ENCODE measurements around the gene PTX3. TPM values are rescaled to one million over a fixed set of nuclear protein-coding genes. Genes with fewer than 3 reads are reported as not detected.

The PTX3 gene
- polyA plus RNA-seq, 1 donor from 2014 or later: 0.57 TPM

DNA sequence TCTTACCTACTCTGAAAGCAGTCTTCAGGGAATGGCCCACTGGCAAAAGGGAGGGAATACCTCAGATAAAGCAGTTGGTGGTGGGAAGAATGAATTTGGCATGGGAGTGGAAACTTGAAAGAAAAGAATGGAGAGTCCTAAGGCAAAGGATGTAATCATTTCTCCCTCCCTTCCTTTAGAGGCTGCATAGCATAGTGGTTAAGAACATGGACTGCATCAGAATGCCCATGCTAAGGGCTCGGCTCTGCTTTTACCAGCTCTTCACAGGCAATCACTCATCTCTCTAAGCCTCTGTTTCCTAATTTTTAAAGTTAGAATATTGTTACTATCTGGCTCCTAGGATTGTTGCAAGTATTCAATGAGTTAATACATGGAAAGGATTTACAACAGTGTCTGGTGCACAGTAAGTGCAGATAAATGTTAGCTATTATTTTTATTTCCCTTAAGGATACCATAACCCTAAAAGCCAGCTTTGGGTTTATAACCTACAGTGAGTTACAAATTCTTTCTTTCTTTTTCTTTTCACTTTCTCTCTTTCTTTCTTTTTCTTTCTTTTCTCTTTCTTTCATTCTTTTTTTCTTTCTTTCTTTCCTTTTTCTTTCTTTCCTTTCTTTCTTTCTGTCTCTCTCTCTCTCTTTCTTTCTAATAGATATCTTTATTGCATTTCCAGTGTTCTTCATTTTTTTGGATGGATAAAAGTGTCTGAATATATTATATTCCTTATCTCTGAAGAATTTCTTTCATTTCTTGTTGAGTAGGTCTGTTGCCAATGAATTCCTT is 43.0 kb downstream of the PTX3 start:
- Histone ChIP-seq H3K4me3 (ENCODE audit: low read length) (no peak overlapping the region), H4K20me1 (ENCODE audit: insufficient read depth) (no peaks in the 10 kb centered on the region), H3K27ac (ENCODE audit: low read length) (no peak overlapping the region), H3K9me2 (ENCODE audit: insufficient read depth, low read length) (no peaks in the 10 kb centered on the region), H3K9me3 (ENCODE audit: low read length) (no peaks in the 10 kb centered on the region), H3K27me3 (ENCODE audit: insufficient read depth, low read depth, low read length) (no peaks in the 10 kb centered on the region), H3K4me2 (ENCODE audit: low read length) (no peak overlapping the region), H3K36me3 (ENCODE audit: insufficient read depth, low read length) (no peaks in the 10 kb centered on the region), H3K79me2 (replicated peaks; ENCODE audit: insufficient read depth, low read length) (no peaks in the 10 kb centered on the region), H3K9ac (ENCODE audit: low read length) (no peak overlapping the region), H3F3A (ENCODE audit: insufficient read depth, low read length, poor library complexity, severe bottlenecking) (no peaks in the 10 kb centered on the region), H2AFZ (ENCODE audit: low read depth, low read length) (no peak overlapping the region)
- TF ChIP-seq, protein P1, sequence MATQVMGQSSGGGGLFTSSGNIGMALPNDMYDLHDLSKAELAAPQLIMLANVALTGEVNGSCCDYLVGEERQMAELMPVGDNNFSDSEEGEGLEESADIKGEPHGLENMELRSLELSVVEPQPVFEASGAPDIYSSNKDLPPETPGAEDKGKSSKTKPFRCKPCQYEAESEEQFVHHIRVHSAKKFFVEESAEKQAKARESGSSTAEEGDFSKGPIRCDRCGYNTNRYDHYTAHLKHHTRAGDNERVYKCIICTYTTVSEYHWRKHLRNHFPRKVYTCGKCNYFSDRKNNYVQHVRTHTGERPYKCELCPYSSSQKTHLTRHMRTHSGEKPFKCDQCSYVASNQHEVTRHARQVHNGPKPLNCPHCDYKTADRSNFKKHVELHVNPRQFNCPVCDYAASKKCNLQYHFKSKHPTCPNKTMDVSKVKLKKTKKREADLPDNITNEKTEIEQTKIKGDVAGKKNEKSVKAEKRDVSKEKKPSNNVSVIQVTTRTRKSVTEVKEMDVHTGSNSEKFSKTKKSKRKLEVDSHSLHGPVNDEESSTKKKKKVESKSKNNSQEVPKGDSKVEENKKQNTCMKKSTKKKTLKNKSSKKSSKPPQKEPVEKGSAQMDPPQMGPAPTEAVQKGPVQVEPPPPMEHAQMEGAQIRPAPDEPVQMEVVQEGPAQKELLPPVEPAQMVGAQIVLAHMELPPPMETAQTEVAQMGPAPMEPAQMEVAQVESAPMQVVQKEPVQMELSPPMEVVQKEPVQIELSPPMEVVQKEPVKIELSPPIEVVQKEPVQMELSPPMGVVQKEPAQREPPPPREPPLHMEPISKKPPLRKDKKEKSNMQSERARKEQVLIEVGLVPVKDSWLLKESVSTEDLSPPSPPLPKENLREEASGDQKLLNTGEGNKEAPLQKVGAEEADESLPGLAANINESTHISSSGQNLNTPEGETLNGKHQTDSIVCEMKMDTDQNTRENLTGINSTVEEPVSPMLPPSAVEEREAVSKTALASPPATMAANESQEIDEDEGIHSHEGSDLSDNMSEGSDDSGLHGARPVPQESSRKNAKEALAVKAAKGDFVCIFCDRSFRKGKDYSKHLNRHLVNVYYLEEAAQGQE (IDR thresholded peaks at IDR 0.05; ENCODE audit: borderline replicate concordance): no peak
- TF ChIP-seq SMC3 (conservative IDR thresholded peaks at IDR 0.05; ENCODE audit: poor library complexity) (no peak), MXI1 (conservative IDR thresholded peaks at IDR 0.05; ENCODE audit: poor library complexity, severe bottlenecking) (no peak), EZH2 (IDR thresholded peaks at IDR 0.05; ENCODE audit: borderline replicate concordance, insufficient read depth, low read length, poor library complexity, severe bottlenecking) (no peak), TAF1 (IDR thresholded peaks at IDR 0.05; ENCODE audit: low read depth) (no peak), EP300 (conservative IDR thresholded peaks at IDR 0.05; ENCODE audit: poor library complexity, severe bottlenecking) (no peak), POLR2AphosphoS5 (IDR thresholded peaks at IDR 0.05) (no peak), RAD21 (conservative IDR thresholded peaks at IDR 0.05) (no peak)
- TF ChIP-seq, protein P2, sequence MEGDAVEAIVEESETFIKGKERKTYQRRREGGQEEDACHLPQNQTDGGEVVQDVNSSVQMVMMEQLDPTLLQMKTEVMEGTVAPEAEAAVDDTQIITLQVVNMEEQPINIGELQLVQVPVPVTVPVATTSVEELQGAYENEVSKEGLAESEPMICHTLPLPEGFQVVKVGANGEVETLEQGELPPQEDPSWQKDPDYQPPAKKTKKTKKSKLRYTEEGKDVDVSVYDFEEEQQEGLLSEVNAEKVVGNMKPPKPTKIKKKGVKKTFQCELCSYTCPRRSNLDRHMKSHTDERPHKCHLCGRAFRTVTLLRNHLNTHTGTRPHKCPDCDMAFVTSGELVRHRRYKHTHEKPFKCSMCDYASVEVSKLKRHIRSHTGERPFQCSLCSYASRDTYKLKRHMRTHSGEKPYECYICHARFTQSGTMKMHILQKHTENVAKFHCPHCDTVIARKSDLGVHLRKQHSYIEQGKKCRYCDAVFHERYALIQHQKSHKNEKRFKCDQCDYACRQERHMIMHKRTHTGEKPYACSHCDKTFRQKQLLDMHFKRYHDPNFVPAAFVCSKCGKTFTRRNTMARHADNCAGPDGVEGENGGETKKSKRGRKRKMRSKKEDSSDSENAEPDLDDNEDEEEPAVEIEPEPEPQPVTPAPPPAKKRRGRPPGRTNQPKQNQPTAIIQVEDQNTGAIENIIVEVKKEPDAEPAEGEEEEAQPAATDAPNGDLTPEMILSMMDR (IDR thresholded peaks at IDR 0.05; ENCODE audit: poor library complexity, severe bottlenecking): no peak

DNA sequence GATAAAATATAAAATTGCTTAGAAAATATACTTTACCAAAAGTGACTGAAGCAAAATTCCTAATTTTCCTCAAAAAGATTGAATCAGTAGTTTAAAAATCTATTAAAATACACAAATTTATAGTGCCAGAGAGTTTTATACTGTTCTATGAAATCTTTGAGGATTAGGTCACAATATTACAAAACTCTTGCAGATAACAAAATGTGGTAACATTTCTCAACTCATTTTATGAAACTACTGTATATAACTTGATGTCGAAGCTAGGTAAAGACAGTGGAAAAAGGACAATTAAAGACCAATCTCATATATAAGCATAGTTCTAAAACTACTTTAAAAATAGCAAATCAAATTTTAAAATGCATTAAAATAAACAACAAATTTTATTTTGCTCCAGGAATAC is 50.7 kb downstream of the PTX3 start:
- H3K79me2 ChIP-seq (replicated peaks; ENCODE audit: insufficient read depth, low read length): no peaks in the 10 kb centered on the region
- H3K9me2 ChIP-seq (ENCODE audit: insufficient read depth, low read length): no peaks in the 10 kb centered on the region
- H3K9me3 ChIP-seq (ENCODE audit: low read length): no peaks in the 10 kb centered on the region
- no peaks in the 10 kb centered on the region for H3K27me3 ChIP-seq (ENCODE audit: insufficient read depth, low read depth, low read length)
- no peak overlapping the region for H3K9ac ChIP-seq (ENCODE audit: low read length)
- H3K36me3 ChIP-seq (ENCODE audit: insufficient read depth, low read length): no peaks in the 10 kb centered on the region
- H4K20me1 ChIP-seq (ENCODE audit: insufficient read depth): no peaks in the 10 kb centered on the region
- H2AFZ ChIP-seq (ENCODE audit: low read depth, low read length): no peak overlapping the region
- no peak overlapping the region for H3K27ac ChIP-seq (ENCODE audit: low read length)
- no peak for TF ChIP-seq EZH2 (IDR thresholded peaks at IDR 0.05; ENCODE audit: borderline replicate concordance, insufficient read depth, low read length, poor library complexity, severe bottlenecking)
- TF ChIP-seq, protein P2 (IDR thresholded peaks at IDR 0.05; ENCODE audit: poor library complexity, severe bottlenecking): no peak
- TF ChIP-seq RAD21 (conservative IDR thresholded peaks at IDR 0.05): no peak
- no peak for TF ChIP-seq MXI1 (conservative IDR thresholded peaks at IDR 0.05; ENCODE audit: poor library complexity, severe bottlenecking)
- TF ChIP-seq, protein P1 (IDR thresholded peaks at IDR 0.05; ENCODE audit: borderline replicate concordance): no peak
- TF ChIP-seq SMC3 (conservative IDR thresholded peaks at IDR 0.05; ENCODE audit: poor library complexity): no peak
- TF ChIP-seq POLR2AphosphoS5 (IDR thresholded peaks at IDR 0.05): no peak
- no peak for TF ChIP-seq EP300 (conservative IDR thresholded peaks at IDR 0.05; ENCODE audit: poor library complexity, severe bottlenecking)
- TF ChIP-seq TAF1 (IDR thresholded peaks at IDR 0.05; ENCODE audit: low read depth): no peak
- H3K4me3 ChIP-seq (ENCODE audit: low read length): no peak overlapping the region
- no peaks in the 10 kb centered on the region for H3F3A ChIP-seq (ENCODE audit: insufficient read depth, low read length, poor library complexity, severe bottlenecking)
- no peak overlapping the region for H3K4me2 ChIP-seq (ENCODE audit: low read length)

Measured in neural cell (in vitro differentiated cells).